Pancreas (tissue), 10 donors: ENCODE results near the gene SEPTIN8. TPM values are rescaled to one million over a fixed set of nuclear protein-coding genes. Genes with fewer than 3 reads are reported as not detected.
A peak's percentile ranks its signal among the peaks of the same experiment; 100 is the strongest.
"Not testable (repeated sequence)": the region's sequence is repeated elsewhere in the genome, so short reads cannot be mapped to it uniquely, and the experiment has no call there.

Experiments used
- ATAC-seq, 4 donors: fragments of 200-7000 bp; cut with Tn5 transposase; one replicate each; pipeline versions ENCODE4 v1.8.0 to v1.9.1; 2020; ENCODE audit warnings: mild to moderate bottlenecking in 4 of 4, moderate library complexity in 4 of 4
- DNase-seq, 6 donors: peaks; one replicate each; pipeline ENCODE4 v3.0.0-alpha.2; 2020
- FAIRE-seq: peaks from 2 replicates; lab custom pipeline; 2012; peaks lifted over from hg19 to GRCh38; lab: Jason Lieb, UNC
- H3K27ac ChIP-seq, 4 donors: fragments of 200-600 bp; sonication (generic); 1 replicate in 3 of 4; 2 replicates in 1 of 4; pipeline versions ENCODE4 v1.5.0 to v1.8.0; 2020
- H3K27me3 ChIP-seq, 4 donors: fragments of 200-600 bp; one replicate each; pipeline ENCODE4 v1.8.0; 2021
- H3K36me3 ChIP-seq, 3 donors: fragments of 200-600 bp; sonication (generic) in 1 of 3; one replicate each; pipeline versions ENCODE4 v1.5.0 to v1.8.0; 2020 to 2021
- H3K4me1 ChIP-seq, 3 donors: fragments of 200-600 bp; one replicate each; pipeline ENCODE4 v1.8.0; 2021
- H3K4me3 ChIP-seq, 4 donors: fragments of 200-600 bp; sonication (generic) in 2 of 4; one replicate each; pipeline versions ENCODE4 v1.5.0 to v1.8.0; 2020 to 2021
- H3K9me3 ChIP-seq, 4 donors: fragments of 200-600 bp; one replicate each; pipeline ENCODE4 v1.8.0; 2021
- WGBS, 2 donors: extraction: QIAGEN DNeasy Blood & Tissue Kit; methylation state at CpG; one replicate each; pipeline ENCODE4 v1.1.7; 2013; 5-methylcytosine and 5-hydroxymethylcytosine counted together
- intact Hi-C, 3 donors: fragments of 100-400 bp; cut with DNase I; formaldehyde crosslinking; loops; one replicate each; pipeline versions ENCODE4 v1.11.1 to v1.14.2; 2022
- polyA plus RNA-seq, 2 donors: library from polyadenylated mRNA; stranded (reverse); fragments of 200-250 nt; gene quantifications; one replicate each; pipeline ENCODE4 v1.2.3, GENCODE V29; 2013
- total RNA-seq, 6 donors: library from RNA; stranded (reverse); fragmentation: NEBNext Ultra II Directional in 4 of 6; extraction: Animal tissue kit (Norgen Biotek cat#: 25700) in 4 of 6; gene quantifications; one replicate each; pipeline versions ENCODE4 v1.2.1 to v1.2.4, GENCODE V29; 2021 to 2023
- TF ChIP-seq, protein P1 (sequence below), 4 donors: fragments of 200-600 bp; sonication (generic) in 3 of 4; IDR thresholded peaks; one replicate each; pipeline versions ENCODE4 v1.5.0 to v1.8.0; 2021; ENCODE audit warnings: antibody characterized with exemption in 4 of 4
- donor health status: healthy with polysubstance abuse.
- donor health status: DM: no; HTN: no; CAD: no; lungs with moderate emphysema.
- donor health status: DM: no; HTN: no; CAD: no.
- donor health status: control.
- donor health status: control.
- donor health status: Bipolar disorder and iron deficiency.
- donor health status: DM: yes; HTN: yes; CAD: no.
- donor health status: DM: no; HTN: no; CAD: no.
- donor health status: DM: no; HTN: no; CAD: no.
- donor health status: DM: yes; HTN: yes; CAD: no.

Gene SEPTIN8
- total and polyA plus RNA-seq, 8 donors: 13.1 to 32.8 (median 18.3) TPM

DNA sequence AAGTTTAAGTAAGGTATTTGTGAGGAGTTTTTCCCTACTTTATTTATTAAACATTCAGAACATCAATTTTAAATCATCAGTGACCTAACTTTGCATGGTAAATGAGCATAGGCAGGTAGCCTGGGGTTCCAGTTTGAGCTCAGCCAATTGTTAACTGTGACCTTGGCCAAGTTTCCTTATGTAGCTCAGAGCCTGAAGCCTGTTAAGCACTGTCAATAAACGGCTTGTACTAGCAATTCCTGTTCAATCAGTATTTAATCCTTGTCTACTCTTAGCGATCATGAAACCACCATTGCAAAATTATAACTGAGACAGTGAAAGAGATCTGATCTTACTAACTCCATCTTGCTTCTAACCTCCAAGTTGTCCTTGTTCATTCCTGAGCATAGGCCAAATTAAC is 31.4 kb upstream of the SEPTIN8 start:
- intact Hi-C loops: no loop called here
- Histone ChIP-seq H3K36me3 (no peaks in the 10 kb centered on the region), H3K4me3 (no peak overlapping the region), H3K27me3 (no peaks in the 10 kb centered on the region), H3K27ac (no peak overlapping the region), H3K4me1 (peaks cover 8 to 21% (median 18%) of the 10 kb centered on the region in 3 donors), H3K9me3 (no peaks in the 10 kb centered on the region)
- FAIRE-seq (no peak), ATAC-seq (peak; percentile 46 to 68 (median 64)), DNase-seq (no peak)
- TF ChIP-seq, protein P1, sequence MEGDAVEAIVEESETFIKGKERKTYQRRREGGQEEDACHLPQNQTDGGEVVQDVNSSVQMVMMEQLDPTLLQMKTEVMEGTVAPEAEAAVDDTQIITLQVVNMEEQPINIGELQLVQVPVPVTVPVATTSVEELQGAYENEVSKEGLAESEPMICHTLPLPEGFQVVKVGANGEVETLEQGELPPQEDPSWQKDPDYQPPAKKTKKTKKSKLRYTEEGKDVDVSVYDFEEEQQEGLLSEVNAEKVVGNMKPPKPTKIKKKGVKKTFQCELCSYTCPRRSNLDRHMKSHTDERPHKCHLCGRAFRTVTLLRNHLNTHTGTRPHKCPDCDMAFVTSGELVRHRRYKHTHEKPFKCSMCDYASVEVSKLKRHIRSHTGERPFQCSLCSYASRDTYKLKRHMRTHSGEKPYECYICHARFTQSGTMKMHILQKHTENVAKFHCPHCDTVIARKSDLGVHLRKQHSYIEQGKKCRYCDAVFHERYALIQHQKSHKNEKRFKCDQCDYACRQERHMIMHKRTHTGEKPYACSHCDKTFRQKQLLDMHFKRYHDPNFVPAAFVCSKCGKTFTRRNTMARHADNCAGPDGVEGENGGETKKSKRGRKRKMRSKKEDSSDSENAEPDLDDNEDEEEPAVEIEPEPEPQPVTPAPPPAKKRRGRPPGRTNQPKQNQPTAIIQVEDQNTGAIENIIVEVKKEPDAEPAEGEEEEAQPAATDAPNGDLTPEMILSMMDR (IDR thresholded peaks at IDR 0.05): no peak
- 5 to 18% methylated on average over 2 of the region's 2 CpGs for WGBS, 2 donors

DNA sequence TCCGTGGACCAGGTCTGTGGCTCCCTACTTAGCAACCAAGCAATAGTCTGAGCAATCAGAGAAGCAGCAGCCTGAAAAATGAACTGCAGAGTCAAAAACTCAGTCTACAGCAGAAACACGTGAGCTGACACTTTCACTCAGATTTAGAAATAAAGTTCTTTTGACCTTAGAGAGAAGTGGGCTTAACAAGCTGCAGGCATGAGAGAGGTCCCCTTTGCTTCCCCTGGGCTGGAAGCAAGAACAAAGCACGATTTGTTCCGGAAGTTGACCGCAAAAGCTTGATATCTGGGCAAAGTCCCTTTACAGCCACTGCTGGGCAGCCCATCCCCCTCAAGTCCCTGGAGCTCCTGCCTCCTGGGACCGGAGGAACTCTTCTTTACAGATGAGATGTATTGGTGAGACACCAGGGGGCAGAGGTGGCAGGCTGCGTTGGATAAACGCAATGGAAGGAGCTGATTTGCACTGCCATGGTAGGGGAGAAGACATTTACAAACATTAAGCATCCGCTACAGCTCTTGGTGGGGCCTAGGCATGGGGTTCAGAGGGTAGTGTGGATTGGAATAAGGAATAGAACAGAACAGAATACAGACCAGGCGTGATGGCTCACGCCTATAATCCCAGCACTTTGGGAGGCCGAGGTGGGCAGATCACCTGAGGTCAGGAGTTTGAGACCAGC is 30.3 kb upstream of the SEPTIN8 start:
- intact Hi-C loops: no loop called here
- peaks cover 1 to 21% (median 14%) of the 10 kb centered on the region in 3 donors for H3K4me1 ChIP-seq
- TF ChIP-seq, protein P1 (IDR thresholded peaks at IDR 0.05): no peak
- 37% methylated on average over 12 of the region's 12 CpGs for whole genome bisulfite sequencing, 2 donors
- DNase-seq: peak in 4 of 6 donors; percentile 50 to 58 (median 56)
- no peaks in the 10 kb centered on the region for H3K27me3 ChIP-seq
- no peak overlapping the region for H3K4me3 ChIP-seq
- FAIRE-seq: no peak
- ATAC-seq: peak; percentile 85 to 94 (median 90)
- peak overlapping the region in 3 of 4 donors; percentile 24 to 55 (median 54) for H3K27ac ChIP-seq
- no peaks in the 10 kb centered on the region for H3K36me3 ChIP-seq
- no peaks in the 10 kb centered on the region for H3K9me3 ChIP-seq

DNA sequence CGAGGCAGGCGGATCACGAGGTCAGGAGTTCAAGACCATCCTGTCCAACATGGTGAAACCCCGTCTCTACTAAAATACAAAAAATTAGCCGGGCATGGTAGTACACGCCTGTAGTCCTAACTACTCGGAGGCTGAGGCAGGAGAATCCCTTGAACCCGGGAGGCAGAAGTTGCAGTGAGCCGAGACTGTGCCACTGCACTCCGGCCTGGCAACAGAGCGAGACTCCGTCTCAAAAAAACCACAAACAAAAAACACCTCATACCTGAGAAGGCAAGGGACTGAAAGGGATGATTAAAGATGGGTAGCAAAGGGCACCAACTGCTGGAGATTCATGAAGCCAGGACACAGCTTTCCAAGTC is 29.7 kb upstream of the SEPTIN8 start:
- peak overlapping the region in 3 of 4 donors; percentile 24 to 55 (median 54) for H3K27ac ChIP-seq
- H3K4me3 ChIP-seq, H3K27me3 ChIP-seq, H3K36me3 ChIP-seq, intact Hi-C loops, DNase-seq, FAIRE-seq, H3K9me3 ChIP-seq, ATAC-seq: not testable (repeated sequence)
- WGBS, 2 donors: 89 to 90% methylated on average over 12 of the region's 12 CpGs
- H3K4me1 ChIP-seq: peaks cover 0 to 21% (median 14%) of the 10 kb centered on the region in 3 donors

DNA sequence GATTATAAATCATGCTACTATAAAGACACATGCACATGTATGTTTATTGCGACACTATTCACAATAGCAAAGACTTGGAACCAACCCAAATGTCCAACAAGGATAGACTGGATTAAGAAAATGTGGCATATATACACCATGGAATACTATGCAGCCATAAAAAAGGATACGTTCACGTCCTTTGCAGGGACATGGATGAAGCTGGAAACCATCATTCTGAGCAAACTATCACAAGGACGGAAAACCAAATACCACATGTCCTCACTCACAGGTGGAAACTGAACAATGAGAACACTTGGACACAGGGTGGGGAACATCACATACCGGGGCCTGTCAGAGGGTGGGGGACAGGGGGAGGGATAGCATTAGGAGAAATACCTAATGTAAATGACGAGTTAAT is 28.8 kb upstream of the SEPTIN8 start:
- H3K27me3 ChIP-seq, H3K9me3 ChIP-seq, H3K27ac ChIP-seq, intact Hi-C loops, H3K4me3 ChIP-seq, ATAC-seq, DNase-seq, FAIRE-seq, H3K36me3 ChIP-seq: not testable (repeated sequence)
- 90 to 98% methylated on average over 6 of the region's 6 CpGs for WGBS, 2 donors
- H3K4me1 ChIP-seq: peaks cover 0 to 21% (median 14%) of the 10 kb centered on the region in 3 donors

DNA sequence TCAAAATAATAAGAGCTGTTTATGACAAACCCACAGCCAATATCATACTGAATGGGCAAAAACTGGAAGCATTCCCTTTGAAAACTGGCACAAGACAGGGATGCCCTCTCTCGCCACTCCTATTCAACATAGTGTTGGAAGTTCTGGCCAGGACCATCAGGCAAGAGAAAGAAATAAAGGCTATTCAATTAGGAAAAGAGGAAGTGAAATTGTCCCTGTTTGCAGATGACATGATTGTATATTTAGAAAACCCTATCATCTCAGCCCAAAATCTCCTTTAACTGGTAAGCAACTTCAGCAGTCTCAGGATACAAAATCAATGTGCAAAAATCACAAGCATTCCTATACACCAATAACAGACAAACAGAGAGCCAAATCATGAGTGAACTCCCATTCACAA is 27.2 kb upstream of the SEPTIN8 start:
- ATAC-seq, H3K36me3 ChIP-seq, H3K27ac ChIP-seq, FAIRE-seq, DNase-seq, intact Hi-C loops, H3K9me3 ChIP-seq, H3K27me3 ChIP-seq, H3K4me3 ChIP-seq: not testable (repeated sequence)
- 100% methylated on average over 1 of the region's 1 CpG; no CpG with 5 or more reads in 1 of the 2 donors for WGBS, 2 donors
- peaks cover 0 to 21% (median 14%) of the 10 kb centered on the region in 3 donors for H3K4me1 ChIP-seq

DNA sequence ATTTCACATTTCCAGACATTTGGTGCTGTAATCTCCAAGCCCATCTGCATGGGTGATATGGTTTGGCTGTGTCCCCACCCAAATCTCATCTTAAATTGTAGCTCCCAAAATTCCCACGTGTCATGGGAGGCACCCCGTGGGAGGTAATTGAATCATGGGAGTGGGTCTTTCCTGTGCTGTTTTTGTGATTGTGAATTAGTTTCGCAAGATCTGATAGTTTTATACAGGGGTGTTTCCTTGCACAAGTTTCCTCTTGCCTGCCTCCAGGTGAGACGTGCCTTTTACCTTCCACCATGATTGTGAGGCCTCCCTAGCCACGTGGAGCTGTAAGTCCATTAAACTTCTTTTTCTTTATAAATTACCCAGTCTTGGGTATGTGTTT is 25.6 kb upstream of the SEPTIN8 start:
- H3K36me3 ChIP-seq, H3K27ac ChIP-seq, intact Hi-C loops, DNase-seq, H3K4me3 ChIP-seq, H3K27me3 ChIP-seq, H3K4me1 ChIP-seq, H3K9me3 ChIP-seq, FAIRE-seq, ATAC-seq: not testable (repeated sequence)
- WGBS, 2 donors: 84 to 85% methylated on average over 5 of the region's 5 CpGs
